Spleen (tissue), 7 donors: ENCODE measurements around the gene CDH15.

Experiments
- POLR2A ChIP-seq, 3 donors: fragments of 450-650 bp; IDR thresholded peaks; one replicate each; pipeline ENCODE4 v1.5.1; 2017; ENCODE audit warnings: antibody characterized with exemption in 3 of 3, mild to moderate bottlenecking in 1 of 3
- POLR2AphosphoS5 ChIP-seq, 3 donors: sonication (generic); formaldehyde crosslinking; IDR thresholded peaks; one replicate each; pipeline ENCODE4 v1.5.1; 2017; ENCODE audit warnings: antibody characterized with exemption in 3 of 3
- TF ChIP-seq, protein P1 (sequence below), 11 experiments: fragments of 200-600 bp in 7 of 11; fragments of 450-650 bp in 4 of 11; sonication (generic) in 4 of 11; IDR thresholded peaks in 8 of 11; conservative IDR thresholded peaks in 3 of 11; 1 replicate in 7 of 11; 2 replicates in 4 of 11; pipeline versions ENCODE4 v1.4.0 to v1.8.0; 2016 to 2021; ENCODE audit warnings: antibody characterized with exemption in 11 of 11, inconsistent platforms in 4 of 11, mild to moderate bottlenecking in 1 of 11
- donor health status: DM: no; HTN: no; CAD: no; lungs with moderate emphysema.
- donor health status: DM: no; HTN: no; CAD: no.
- donor health status: DM: no; HTN: no; CAD: no.

GRCh38 chr16:89131783-89132182 lies 39.8 kb upstream of the CDH15 start:
- TF ChIP-seq, protein P1, sequence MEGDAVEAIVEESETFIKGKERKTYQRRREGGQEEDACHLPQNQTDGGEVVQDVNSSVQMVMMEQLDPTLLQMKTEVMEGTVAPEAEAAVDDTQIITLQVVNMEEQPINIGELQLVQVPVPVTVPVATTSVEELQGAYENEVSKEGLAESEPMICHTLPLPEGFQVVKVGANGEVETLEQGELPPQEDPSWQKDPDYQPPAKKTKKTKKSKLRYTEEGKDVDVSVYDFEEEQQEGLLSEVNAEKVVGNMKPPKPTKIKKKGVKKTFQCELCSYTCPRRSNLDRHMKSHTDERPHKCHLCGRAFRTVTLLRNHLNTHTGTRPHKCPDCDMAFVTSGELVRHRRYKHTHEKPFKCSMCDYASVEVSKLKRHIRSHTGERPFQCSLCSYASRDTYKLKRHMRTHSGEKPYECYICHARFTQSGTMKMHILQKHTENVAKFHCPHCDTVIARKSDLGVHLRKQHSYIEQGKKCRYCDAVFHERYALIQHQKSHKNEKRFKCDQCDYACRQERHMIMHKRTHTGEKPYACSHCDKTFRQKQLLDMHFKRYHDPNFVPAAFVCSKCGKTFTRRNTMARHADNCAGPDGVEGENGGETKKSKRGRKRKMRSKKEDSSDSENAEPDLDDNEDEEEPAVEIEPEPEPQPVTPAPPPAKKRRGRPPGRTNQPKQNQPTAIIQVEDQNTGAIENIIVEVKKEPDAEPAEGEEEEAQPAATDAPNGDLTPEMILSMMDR (IDR thresholded peaks at IDR 0.05 in 8 of 11, conservative IDR thresholded peaks at IDR 0.05 in 3 of 11), result no peak
- TF ChIP-seq POLR2AphosphoS5 (IDR thresholded peaks at IDR 0.05) (no peak), POLR2A (IDR thresholded peaks at IDR 0.05) (no peak)
